Activated T-helper 2 cell treated with anti-CD3 and anti-CD28 coated beads, Interferon-gamma antibody, Interleukin-2, Interleukin-4, amounts not matched to agents 10 μg/mL and 5 μg/mL and 100 μg/mL, durations not matched to agents 14 hours and 24 hours and 36 hours (primary cell): ENCODE data around the gene KDSR. TPM values are rescaled to one million over a fixed set of nuclear protein-coding genes. Genes with fewer than 3 reads are reported as not detected.

Source experiments
- DNase-seq: peaks from one replicate; pipeline ENCODE4 v3.0.0; 2021; ENCODE audit warnings: low spot score
- H3K27ac Mint-ChIP-seq: one replicate; pipeline ENCODE4 v1.8.0; 2021; ENCODE audit warnings: mixed read lengths
- H3K27me3 Mint-ChIP-seq: one replicate; pipeline ENCODE4 v1.8.0; 2021; ENCODE audit warnings: low read depth, mixed read lengths
- H3K36me3 Mint-ChIP-seq: one replicate; pipeline ENCODE4 v1.8.0; 2021; ENCODE audit warnings: low read depth, mixed read lengths
- H3K4me1 Mint-ChIP-seq: one replicate; pipeline ENCODE4 v1.8.0; 2021; ENCODE audit warnings: low read depth, mixed read lengths
- H3K4me3 Mint-ChIP-seq: one replicate; pipeline ENCODE4 v1.8.0; 2021; ENCODE audit warnings: low read depth, mild to moderate bottlenecking, moderate library complexity, mixed read lengths
- H3K9me3 Mint-ChIP-seq: one replicate; pipeline ENCODE4 v1.8.0; 2021; ENCODE audit warnings: mixed read lengths
- intact Hi-C: fragments of 100-400 bp; cut with micrococcal nuclease; formaldehyde crosslinking; loops from one replicate; pipeline ENCODE4 v1.15.1; 2023
- total RNA-seq: library from RNA; stranded (reverse); gene quantifications from 2 replicates; pipeline ENCODE4 v1.2.3, GENCODE V29; 2022

The KDSR gene
- total RNA-seq, 1 donor from 2014 or later = 76.1 TPM

- H3K9me3 Mint-ChIP-seq = no peaks in the 10 kb centered on the region
- intact Hi-C loops = no loop called here
- H3K4me1 Mint-ChIP-seq = peaks cover 17% of the 10 kb centered on the region
- DNase-seq = no peak
- no peak overlapping the region for H3K4me3 Mint-ChIP-seq
- H3K27me3 Mint-ChIP-seq = no peaks in the 10 kb centered on the region
- no peak overlapping the region for H3K27ac Mint-ChIP-seq
- H3K36me3 Mint-ChIP-seq = peaks cover 10% of the 10 kb centered on the region
Observed at GRCh38 chr18:63326011-63326410, 41.0 kb downstream of the KDSR start.

DNA sequence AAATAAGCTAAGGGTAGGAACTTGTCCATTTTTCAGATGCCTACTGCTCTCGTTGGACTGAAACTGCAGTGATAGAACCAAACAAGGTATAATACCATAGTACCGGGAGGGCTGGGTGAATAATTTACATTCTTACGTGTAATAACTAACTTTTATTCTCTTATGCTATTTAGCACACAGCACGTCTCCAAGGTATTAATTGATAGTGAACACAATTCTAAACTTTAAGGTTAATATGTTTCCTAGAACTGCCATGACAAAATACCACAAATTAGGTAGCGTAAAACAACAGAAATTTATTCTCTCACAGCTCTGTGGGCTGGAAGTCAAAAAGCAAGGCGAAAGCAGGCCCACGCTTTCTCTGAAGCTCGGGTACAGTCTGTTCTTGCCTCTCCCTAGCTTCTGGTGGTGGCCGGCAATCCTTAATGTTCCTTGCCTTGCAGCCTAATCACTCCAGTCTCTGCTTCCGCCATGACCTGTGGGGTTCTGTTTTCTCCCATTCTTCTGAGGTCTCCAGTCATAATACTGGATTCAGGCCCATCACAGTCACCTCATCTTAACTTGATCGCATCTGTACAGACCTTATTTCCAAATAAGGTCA lies 41.8 kb downstream of the KDSR start:
- no peaks in the 10 kb centered on the region for H3K9me3 Mint-ChIP-seq
- H3K4me3 Mint-ChIP-seq = no peak overlapping the region
- no peak overlapping the region for H3K27ac Mint-ChIP-seq
- peaks cover 4% of the 10 kb centered on the region for H3K36me3 Mint-ChIP-seq
- H3K27me3 Mint-ChIP-seq = no peaks in the 10 kb centered on the region
- intact Hi-C loops = no loop called here
- peaks cover 17% of the 10 kb centered on the region for H3K4me1 Mint-ChIP-seq
- DNase-seq = no peak

GRCh38 chr18:63322908-63323634 lies 43.9 kb downstream of the KDSR start:
- Mint-ChIP-seq H3K27ac (no peak overlapping the region), H3K27me3 (no peaks in the 10 kb centered on the region), H3K4me1 (peaks cover 17% of the 10 kb centered on the region), H3K36me3 (peaks cover 11% of the 10 kb centered on the region), H3K4me3 (no peak overlapping the region), H3K9me3 (no peaks in the 10 kb centered on the region)
- intact Hi-C loops = loop anchor here (1.0 to 2.0 kb wide), 3 partner anchors 116 to 307 kb away; no protein-coding TSS in a partner anchor
- peak; percentile 39 for DNase-seq

- H3K27me3 Mint-ChIP-seq = no peaks in the 10 kb centered on the region
- intact Hi-C loops = loop anchor here (2.0 kb wide), 1 partner anchor 117 kb away; no protein-coding TSS in a partner anchor
- H3K36me3 Mint-ChIP-seq = peaks cover 20% of the 10 kb centered on the region
- H3K9me3 Mint-ChIP-seq = no peaks in the 10 kb centered on the region
- DNase-seq = no peak
- H3K27ac Mint-ChIP-seq = peak overlapping the region; percentile 34
- peak overlapping the region; percentile 9 for H3K4me3 Mint-ChIP-seq
- peaks cover 17% of the 10 kb centered on the region for H3K4me1 Mint-ChIP-seq
Observed at GRCh38 chr18:63322206-63322605, 44.8 kb downstream of the KDSR start.

- no peak for DNase-seq
- peaks cover 19% of the 10 kb centered on the region for H3K4me1 Mint-ChIP-seq
- no peaks in the 10 kb centered on the region for H3K9me3 Mint-ChIP-seq
- peaks cover 29% of the 10 kb centered on the region for H3K36me3 Mint-ChIP-seq
- peak overlapping the region; percentile 40 for H3K27ac Mint-ChIP-seq
- H3K4me3 Mint-ChIP-seq = peak overlapping the region; percentile 80
- intact Hi-C loops = loop anchor here (2.0 kb wide), 2 partner anchors 46 to 214 kb away; partner anchors contain the start of gene KDSR
- H3K27me3 Mint-ChIP-seq = no peaks in the 10 kb centered on the region
Observed at GRCh38 chr18:63321291-63321690, 45.7 kb downstream of the KDSR start.

GRCh38 chr18:63320975-63321265 lies 46.1 kb downstream of the KDSR start:
- peaks cover 31% of the 10 kb centered on the region for H3K36me3 Mint-ChIP-seq
- H3K4me1 Mint-ChIP-seq = peaks cover 21% of the 10 kb centered on the region
- no peaks in the 10 kb centered on the region for H3K9me3 Mint-ChIP-seq
- peak overlapping the region; percentile 86 for H3K27ac Mint-ChIP-seq
- no peak for DNase-seq
- H3K4me3 Mint-ChIP-seq = peak overlapping the region; percentile 80
- intact Hi-C loops = loop anchor here (2.0 kb wide), 2 partner anchors 46 to 214 kb away; partner anchors contain the start of gene KDSR
- no peaks in the 10 kb centered on the region for H3K27me3 Mint-ChIP-seq

DNA sequence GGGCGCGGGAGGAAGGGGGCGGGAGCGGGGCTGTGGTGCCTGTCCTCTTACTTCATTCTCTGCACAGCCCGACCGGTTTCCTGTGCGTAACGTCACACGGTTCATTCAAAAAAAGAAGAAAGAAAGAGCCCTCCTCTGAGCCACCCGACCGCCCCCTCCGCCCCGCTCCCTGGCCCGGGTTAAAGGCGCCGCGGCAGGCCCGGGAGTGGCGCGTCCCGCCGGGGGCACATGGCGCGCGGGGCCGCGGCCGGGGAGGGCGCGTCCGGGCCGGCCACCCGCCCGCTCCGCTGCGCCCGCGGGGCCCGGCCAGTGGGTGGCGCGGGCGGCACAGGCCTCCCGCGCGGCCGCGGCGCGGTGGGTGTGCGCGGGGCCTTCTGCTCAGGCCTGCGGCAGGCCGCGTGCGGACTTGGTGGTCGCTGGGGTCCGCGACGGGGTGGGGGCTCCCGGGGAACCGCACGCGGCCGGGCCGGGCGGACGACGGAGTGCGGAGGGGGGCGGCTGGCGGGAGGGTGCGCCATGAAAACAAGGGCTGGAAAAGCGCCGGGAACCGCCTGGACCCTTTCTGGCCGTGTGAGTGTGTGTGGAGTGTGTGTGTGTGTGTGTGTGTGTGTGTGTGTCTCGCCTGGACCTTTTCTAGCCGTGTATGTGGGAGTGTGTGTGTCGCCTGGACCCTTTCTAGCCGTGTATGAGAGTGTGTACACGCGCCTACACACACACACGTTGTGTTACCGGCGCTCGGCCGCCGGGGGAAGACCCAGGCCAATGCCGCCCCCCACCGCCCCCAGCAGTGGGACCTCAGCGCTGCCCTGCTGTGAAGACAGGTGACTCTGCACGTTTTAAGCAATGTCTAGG lies 46.7 kb downstream of the KDSR start:
- Mint-ChIP-seq H3K27ac (peak overlapping the region; percentile 86), H3K4me3 (peak overlapping the region; percentile 80), H3K9me3 (no peaks in the 10 kb centered on the region), H3K27me3 (no peaks in the 10 kb centered on the region), H3K4me1 (peaks cover 25% of the 10 kb centered on the region), H3K36me3 (peaks cover 35% of the 10 kb centered on the region)
- intact Hi-C loops = loop anchor here (2.0 kb wide), 2 partner anchors 46 to 214 kb away; partner anchors contain the start of gene KDSR
- DNase-seq = peak; percentile 84

DNA sequence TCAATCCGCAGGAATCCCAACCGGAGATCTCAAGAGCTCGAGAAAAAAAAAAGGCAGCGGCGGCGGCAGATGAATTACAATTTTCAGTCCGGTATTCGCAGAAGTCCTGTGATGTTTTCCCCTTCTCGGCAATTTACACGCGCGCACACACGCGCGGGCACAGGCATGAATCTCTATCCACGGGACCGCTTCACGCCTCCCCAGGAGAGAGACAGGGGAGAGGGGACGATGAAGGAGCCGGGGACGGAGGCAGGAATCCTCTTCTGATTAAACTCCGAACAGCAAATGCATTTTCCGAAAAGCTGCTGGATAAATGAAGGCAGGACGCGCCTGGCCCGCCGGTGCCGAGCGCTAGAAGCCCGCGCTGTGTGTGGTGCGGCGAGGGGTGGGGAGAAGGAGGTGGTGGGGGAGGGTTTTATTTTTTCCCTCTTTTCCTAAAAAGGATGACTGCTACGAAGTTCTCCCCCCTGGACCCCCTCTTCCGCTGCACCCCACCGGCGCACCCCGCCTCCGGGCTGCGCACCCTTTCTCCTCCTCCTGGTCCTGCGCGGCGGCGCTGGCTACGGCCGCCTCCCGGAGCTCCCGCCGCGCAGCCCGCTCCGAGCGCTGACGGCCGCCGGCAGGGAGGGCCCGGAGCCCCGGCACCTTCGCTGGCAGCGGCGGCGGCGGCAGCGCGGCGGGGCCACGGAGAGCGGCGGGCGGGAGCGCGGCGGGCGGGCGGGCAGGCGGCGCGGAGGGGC lies 47.5 kb downstream of the KDSR start, which contains the start of gene BCL2:
Gene BCL2, minus strand, starts transcription at position 387 of the 740 bp plus-strand sequence.
- DNase-seq = no peak
- no peaks in the 10 kb centered on the region for H3K9me3 Mint-ChIP-seq

GRCh38 chr18:63318889-63319382 lies 48.1 kb downstream of the KDSR start:
- no peak for DNase-seq
- peak overlapping the region; percentile 95 for H3K27ac Mint-ChIP-seq
- peak overlapping the region; percentile 99 for H3K4me3 Mint-ChIP-seq
- intact Hi-C loops = loop anchor here (1.0 to 10.0 kb wide), 9 partner anchors 52 to 792 kb away; partner anchors contain the start of genes PHLPP1 and VPS4B
- no peaks in the 10 kb centered on the region for H3K27me3 Mint-ChIP-seq
- peaks cover 48% of the 10 kb centered on the region for H3K36me3 Mint-ChIP-seq
- H3K9me3 Mint-ChIP-seq = no peaks in the 10 kb centered on the region
- peaks cover 38% of the 10 kb centered on the region for H3K4me1 Mint-ChIP-seq

More for the DNA sequence above, 47.5 kb downstream of the KDSR start, which contains the start of gene BCL2:
- Mint-ChIP-seq H3K36me3 (peaks cover 43% of the 10 kb centered on the region), H3K27me3 (no peaks in the 10 kb centered on the region), H3K4me3 (peak within 1 kb of the TSS; percentile 99), H3K4me1 (peaks cover 33% of the 10 kb centered on the region), H3K27ac (peak within 1 kb of the TSS; percentile 95)
- intact Hi-C loops = loop anchor here (1.0 to 10.0 kb wide), 8 partner anchors 47 to 792 kb away; partner anchors contain the start of genes KDSR, PHLPP1 and VPS4B

GRCh38 chr18:63317982-63318888 lies 48.8 kb downstream of the KDSR start:
- Mint-ChIP-seq H3K27ac (peak overlapping the region; percentile 95), H3K27me3 (no peaks in the 10 kb centered on the region), H3K9me3 (no peaks in the 10 kb centered on the region), H3K4me3 (peak overlapping the region; percentile 99), H3K36me3 (peaks cover 52% of the 10 kb centered on the region), H3K4me1 (peaks cover 43% of the 10 kb centered on the region)
- peak; percentile 75 for DNase-seq
- intact Hi-C loops = loop anchor here (1.0 to 10.0 kb wide), 8 partner anchors 51 to 791 kb away; partner anchors contain the start of genes PHLPP1 and VPS4B

DNA sequence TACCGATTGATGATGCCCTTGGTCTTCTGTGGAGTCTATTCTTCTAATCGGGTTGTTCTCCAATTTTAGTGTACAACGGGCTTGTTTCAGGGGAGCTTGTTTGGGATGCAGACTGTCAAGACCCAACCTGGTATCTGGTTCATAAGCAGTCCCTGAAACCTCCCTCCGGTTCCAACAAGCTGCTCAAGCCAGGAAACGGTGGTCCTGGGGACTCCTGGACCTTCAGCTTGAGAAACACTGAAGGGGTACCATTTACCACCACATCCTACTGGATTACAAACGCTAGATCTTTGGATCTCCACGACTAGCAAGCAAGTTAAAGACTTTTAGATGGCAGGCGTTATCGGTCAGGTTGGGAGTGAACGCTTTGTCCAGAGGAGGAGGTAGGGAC lies 49.5 kb downstream of the KDSR start:
- H3K4me1 Mint-ChIP-seq = peaks cover 42% of the 10 kb centered on the region
- peaks cover 57% of the 10 kb centered on the region for H3K36me3 Mint-ChIP-seq
- H3K27me3 Mint-ChIP-seq = no peaks in the 10 kb centered on the region
- H3K9me3 Mint-ChIP-seq = no peaks in the 10 kb centered on the region
- peak overlapping the region; percentile 88 for H3K4me3 Mint-ChIP-seq
- peak overlapping the region; percentile 80 for H3K27ac Mint-ChIP-seq
- intact Hi-C loops = loop anchor here (5.0 to 10.0 kb wide), 5 partner anchors 50 to 790 kb away; partner anchors contain the start of genes PHLPP1 and VPS4B
- no peak for DNase-seq
